KG1 (cell line): ENCODE measurements around the gene TRDMT1.

Source experiments
- DNase-seq: peaks from one replicate; lab custom pipeline; 2025; lab: John Stamatoyannopoulos, UW

TRDMT1 gene

GRCh38 chr10:17174626-17175025, 26.8 kb downstream of the TRDMT1 start:
- DNase-seq, result no peak

GRCh38 chr10:17171141-17171641, 30.3 kb downstream of the TRDMT1 start:
- no peak for DNase-seq

GRCh38 chr10:17169803-17170202, 31.7 kb downstream of the TRDMT1 start:
- no peak for DNase-seq

GRCh38 chr10:17166699-17167098, 34.8 kb downstream of the TRDMT1 start:
- no peak for DNase-seq

- DNase-seq, result no peak
Measured at GRCh38 chr10:17162828-17163227, 38.6 kb downstream of the TRDMT1 start.

- DNase-seq, result no peak
Measured at GRCh38 chr10:17161775-17162174, 39.7 kb downstream of the TRDMT1 start.

GRCh38 chr10:17157024-17157423, 44.4 kb downstream of the TRDMT1 start:
- no peak for DNase-seq

- no peak for DNase-seq
Measured at GRCh38 chr10:17155826-17156225, 45.6 kb downstream of the TRDMT1 start.

GRCh38 chr10:17154116-17154515, 47.4 kb downstream of the TRDMT1 start:
- no peak for DNase-seq

GRCh38 chr10:17153321-17153720, 48.2 kb downstream of the TRDMT1 start:
- no peak for DNase-seq

- DNase-seq, result no peak
Measured at GRCh38 chr10:17151716-17152115, 49.8 kb downstream of the TRDMT1 start.

- no peak for DNase-seq
Measured at GRCh38 chr10:17147884-17148489, 53.5 kb downstream of the TRDMT1 start.

- no peak for DNase-seq
Measured at GRCh38 chr10:17146892-17147291, 54.6 kb downstream of the TRDMT1 start.

- DNase-seq, result no peak
Measured at GRCh38 chr10:17145239-17145638, 56.2 kb downstream of the TRDMT1 start.

- no peak for DNase-seq
Measured at GRCh38 chr10:17144757-17145156, 56.7 kb downstream of the TRDMT1 start.

GRCh38 chr10:17144032-17144431, 57.4 kb downstream of the TRDMT1 start:
- DNase-seq, result no peak

- DNase-seq, result no peak
Measured at GRCh38 chr10:17143055-17143690, 58.3 kb downstream of the TRDMT1 start.

- no peak for DNase-seq
Measured at GRCh38 chr10:17141504-17142229, 59.8 kb downstream of the TRDMT1 start.

GRCh38 chr10:17140386-17140761, 61.1 kb downstream of the TRDMT1 start:
- no peak for DNase-seq

- DNase-seq, result no peak
Measured at GRCh38 chr10:17138460-17139042, 62.9 kb downstream of the TRDMT1 start.

- no peak for DNase-seq
Measured at GRCh38 chr10:17134737-17135260, 66.7 kb downstream of the TRDMT1 start.

- DNase-seq, result no peak
Measured at GRCh38 chr10:17134282-17134681, 67.2 kb downstream of the TRDMT1 start.

GRCh38 chr10:17129741-17130140, 71.7 kb downstream of the TRDMT1 start, which contains the start of gene CUBN:
Gene CUBN (minus strand): TSS chr10:17129811. CDS start chr10:17129765, 46 bp downstream.
- no peak for DNase-seq
